GM23248 (cell line): ENCODE data around the gene IFT74. TPM values are rescaled to one million over a fixed set of nuclear protein-coding genes. Genes with fewer than 3 reads are reported as not detected.

Source experiments
- DNase-seq: peaks from one replicate; pipeline ENCODE4 v3.0.0-alpha.2; 2015
- H2AFZ ChIP-seq: fragments of 200-600 bp; sonication (generic); 2 replicates; pipeline ENCODE4 v1.6.1; 2016; ENCODE audit warnings: antibody characterized with exemption
- H3F3A ChIP-seq: fragments of 200-600 bp; sonication (generic); 2 replicates; pipeline ENCODE4 v1.6.1; 2016; ENCODE audit warnings: mild to moderate bottlenecking, antibody characterized with exemption, mixed run types; ENCODE audit not compliant: insufficient read depth
- H3K27ac ChIP-seq: fragments of 200-600 bp; sonication (generic); 2 replicates; pipeline ENCODE4 v1.5.1; 2016; ENCODE audit warnings: mild to moderate bottlenecking
- H3K27me3 ChIP-seq: fragments of 200-600 bp; sonication (generic); replicated peaks from 2 replicates; pipeline ENCODE4 v1.6.1; 2016; ENCODE audit warnings: mild to moderate bottlenecking; ENCODE audit not compliant: insufficient read depth
- H3K36me3 ChIP-seq: fragments of 200-600 bp; sonication (generic); 2 replicates; pipeline ENCODE4 v1.6.1; 2016; ENCODE audit warnings: low read depth, mild to moderate bottlenecking
- H3K4me1 ChIP-seq: fragments of 200-600 bp; sonication (generic); 2 replicates; pipeline ENCODE4 v1.6.1; 2016; ENCODE audit warnings: mild to moderate bottlenecking; ENCODE audit not compliant: insufficient read depth
- H3K4me2 ChIP-seq: fragments of 200-600 bp; sonication (generic); one replicate; pipeline ENCODE4 v1.6.1; 2016; ENCODE audit warnings: mild to moderate bottlenecking; ENCODE audit not compliant: unreplicated experiment
- H3K4me3 ChIP-seq: fragments of 200-600 bp; sonication (generic); 2 replicates; pipeline ENCODE4 v1.5.1; 2016; ENCODE audit warnings: mild to moderate bottlenecking
- H3K79me2 ChIP-seq: fragments of 200-600 bp; sonication (generic); 2 replicates; pipeline ENCODE4 v1.6.1; 2016; ENCODE audit warnings: mild to moderate bottlenecking; ENCODE audit not compliant: insufficient read depth
- H3K9ac ChIP-seq: fragments of 200-600 bp; sonication (generic); 2 replicates; pipeline ENCODE4 v1.6.1; 2016; ENCODE audit warnings: mild to moderate bottlenecking
- H3K9me2 ChIP-seq: fragments of 200-600 bp; sonication (generic); 2 replicates; pipeline ENCODE4 v1.6.1; 2016; ENCODE audit warnings: mixed run types, mild to moderate bottlenecking, moderate library complexity; ENCODE audit not compliant: insufficient read depth
- H3K9me3 ChIP-seq: fragments of 200-600 bp; sonication (generic); one replicate; pipeline ENCODE4 v1.6.1; 2017; ENCODE audit warnings: low read depth
- H4K20me1 ChIP-seq: fragments of 200-600 bp; sonication (generic); 2 replicates; pipeline ENCODE4 v1.6.0; 2016; ENCODE audit not compliant: insufficient read depth
- EZH2 ChIP-seq: fragments of 200-600 bp; sonication (generic); IDR thresholded peaks from 2 replicates; pipeline ENCODE4 v1.6.1; 2018; ENCODE audit warnings: antibody characterized with exemption, mild to moderate bottlenecking; ENCODE audit not compliant: insufficient read depth, poor library complexity, severe bottlenecking
- EZH2phosphoT487 ChIP-seq: fragments of 200-600 bp; sonication (generic); IDR thresholded peaks from 2 replicates; pipeline ENCODE4 v1.6.1; 2018; ENCODE audit warnings: antibody characterized with exemption, moderate library complexity, mild to moderate bottlenecking, low read depth; ENCODE audit not compliant: insufficient read depth
- whole genome bisulfite sequencing, 2 experiments: methylation state at CpG; one replicate each; pipeline ENCODE4 v1.1.6; 2015 to 2017; ENCODE audit warnings: low lambda C conversion rate in 2 of 2, low coverage in 1 of 2; ENCODE audit errors: missing lambda C conversion rate in 2 of 2; 5-methylcytosine and 5-hydroxymethylcytosine counted together
- in situ Hi-C: fragments of 300-500 bp; cut with MboI; formaldehyde crosslinking; loops from 2 replicates; pipeline ENCODE4 v1.15.0; 2020
- polyA plus RNA-seq: library from polyadenylated mRNA; unstranded; fragments of >200 nt; fragmentation: Nextera tagmentation; extraction: Ambion mirVana; gene quantifications from 2 replicates; pipeline ENCODE4 v1.2.1, GENCODE V29; 2016
- total RNA-seq: library from RNA; depleted of rRNA; stranded (reverse); fragments of >200 nt; shearing (Covaris generic); gene quantifications from 2 replicates; pipeline ENCODE4 v1.2.3, GENCODE V29; 2014

The IFT74 gene
- total and polyA plus RNA-seq, 2 experiments from 2014 or later: 10.1 to 20.9 TPM

DNA sequence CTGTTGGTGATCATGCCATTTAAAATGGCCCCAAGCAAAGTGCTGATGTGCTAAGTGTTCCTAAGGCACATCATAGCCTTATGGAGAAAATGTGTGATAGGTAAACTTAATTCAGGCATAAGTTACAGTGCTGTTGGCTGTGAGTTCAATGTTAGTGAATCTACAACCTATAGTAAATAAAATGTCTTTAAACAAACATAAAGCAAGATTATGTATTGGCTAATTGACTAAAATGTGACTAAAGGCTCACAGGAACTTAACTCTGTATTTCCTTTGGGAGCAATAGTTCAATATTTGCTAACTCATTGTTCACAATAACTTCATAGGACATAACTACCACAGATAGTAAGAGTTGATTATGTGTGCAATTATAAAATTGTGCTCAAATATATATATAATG is 98.6 kb downstream of the IFT74 start:
- H3K4me2 ChIP-seq: no peak overlapping the region
- TF ChIP-seq EZH2 (no peak), EZH2phosphoT487 (no peak)
- H3K79me2 ChIP-seq: no peaks in the 10 kb centered on the region
- no peak overlapping the region for H3K27ac ChIP-seq
- no peak overlapping the region for H3K9ac ChIP-seq
- in situ Hi-C loops: no loop called here
- no peaks in the 10 kb centered on the region for H3K9me2 ChIP-seq
- no peak overlapping the region for H3K4me3 ChIP-seq
- H2AFZ ChIP-seq: no peak overlapping the region
- no peaks in the 10 kb centered on the region for H3K4me1 ChIP-seq
- H3K27me3 ChIP-seq: no peaks in the 10 kb centered on the region
- DNase-seq: no peak
- H4K20me1 ChIP-seq: no peaks in the 10 kb centered on the region
- H3F3A ChIP-seq: no peaks in the 10 kb centered on the region
- no peaks in the 10 kb centered on the region for H3K9me3 ChIP-seq
- 0 out of 2 replicates have a peak, but pooled peaks cover 8% of the 10 kb centered on the region for H3K36me3 ChIP-seq

- no peak overlapping the region for H3K27ac ChIP-seq
- H3K4me3 ChIP-seq: no peak overlapping the region
- no peaks in the 10 kb centered on the region for H3K9me2 ChIP-seq
- H3F3A ChIP-seq: no peaks in the 10 kb centered on the region
- no peaks in the 10 kb centered on the region for H3K9me3 ChIP-seq
- no peak for TF ChIP-seq EZH2phosphoT487
- no peak for TF ChIP-seq EZH2
- no peak for DNase-seq
- 0 out of 2 replicates have a peak, but pooled peaks cover 8% of the 10 kb centered on the region for H3K36me3 ChIP-seq
- H2AFZ ChIP-seq: no peak overlapping the region
- H3K4me1 ChIP-seq: no peaks in the 10 kb centered on the region
- no peaks in the 10 kb centered on the region for H3K79me2 ChIP-seq
- no peaks in the 10 kb centered on the region for H4K20me1 ChIP-seq
- H3K4me2 ChIP-seq: no peak overlapping the region
- no peak overlapping the region for H3K9ac ChIP-seq
- WGBS, 2 experiments: 98 to 100% methylated on average over 1 of the region's 1 CpG
- in situ Hi-C loops: no loop called here
- no peaks in the 10 kb centered on the region for H3K27me3 ChIP-seq
Measured at GRCh38 chr9:27059412-27059811, 103.2 kb downstream of the IFT74 start.

GRCh38 chr9:27059907-27060306 is 103.7 kb downstream of the IFT74 start:
- Histone ChIP-seq H3K36me3 (0 out of 2 replicates have a peak, but pooled peaks cover 8% of the 10 kb centered on the region), H3K9me2 (no peaks in the 10 kb centered on the region), H3K4me3 (no peak overlapping the region), H3K4me2 (no peak overlapping the region), H3F3A (no peaks in the 10 kb centered on the region), H3K27ac (no peak overlapping the region), H3K9ac (no peak overlapping the region), H4K20me1 (no peaks in the 10 kb centered on the region), H3K27me3 (no peaks in the 10 kb centered on the region), H3K79me2 (no peaks in the 10 kb centered on the region), H3K9me3 (no peaks in the 10 kb centered on the region), H3K4me1 (no peaks in the 10 kb centered on the region), H2AFZ (no peak overlapping the region)
- no peak for DNase-seq
- TF ChIP-seq EZH2phosphoT487 (no peak), EZH2 (no peak)
- in situ Hi-C loops: no loop called here

- WGBS, 2 experiments: 50 to 62% methylated on average over 1 of the region's 1 CpG
- DNase-seq: no peak
Measured at GRCh38 chr9:27065288-27065687, 109.1 kb downstream of the IFT74 start.

More at GRCh38 chr9:27065288-27065687, 109.1 kb downstream of the IFT74 start:
- no peaks in the 10 kb centered on the region for H3K9me3 ChIP-seq
- in situ Hi-C loops: no loop called here
- H3K27me3 ChIP-seq: no peaks in the 10 kb centered on the region
- no peaks in the 10 kb centered on the region for H3K36me3 ChIP-seq
- no peaks in the 10 kb centered on the region for H3K79me2 ChIP-seq
- no peak overlapping the region for H3K4me3 ChIP-seq
- H4K20me1 ChIP-seq: no peaks in the 10 kb centered on the region
- TF ChIP-seq EZH2: no peak
- TF ChIP-seq EZH2phosphoT487: no peak
- H3K27ac ChIP-seq: no peak overlapping the region
- no peak overlapping the region for H2AFZ ChIP-seq
- no peak overlapping the region for H3K9ac ChIP-seq
- no peaks in the 10 kb centered on the region for H3K4me1 ChIP-seq
- no peaks in the 10 kb centered on the region for H3F3A ChIP-seq
- no peaks in the 10 kb centered on the region for H3K9me2 ChIP-seq
- H3K4me2 ChIP-seq: no peak overlapping the region
